ENCODE measurements around the gene MRFAP1L1.
"Not testable (repeated sequence)": the region's sequence is repeated elsewhere in the genome, so short reads cannot be mapped to it uniquely, and the experiment has no call there.

MRFAP1L1 gene

GRCh38 chr4:6686104-6686787 lies 23.4 kb downstream of the MRFAP1L1 start:
- DNase-seq: no peak

- no peak for DNase-seq
Measured at GRCh38 chr4:6684656-6685055, 25.0 kb downstream of the MRFAP1L1 start.

- no peak for DNase-seq
Measured at GRCh38 chr4:6682862-6683590, 26.6 kb downstream of the MRFAP1L1 start.

- no peak for DNase-seq
Measured at GRCh38 chr4:6681191-6681590, 28.5 kb downstream of the MRFAP1L1 start.

- DNase-seq: no peak
Measured at GRCh38 chr4:6680372-6681034, 29.2 kb downstream of the MRFAP1L1 start.

- DNase-seq: no peak
Measured at GRCh38 chr4:6676722-6677558, 32.7 kb downstream of the MRFAP1L1 start.

GRCh38 chr4:6674500-6675149 lies 35.0 kb downstream of the MRFAP1L1 start:
- peak; percentile 65 to 68 for DNase-seq

GRCh38 chr4:6673660-6674499 lies 35.8 kb downstream of the MRFAP1L1 start:
- peak; percentile 86 to 90 for DNase-seq

- peak in 1 of 2 experiments; percentile 34 for DNase-seq
Measured at GRCh38 chr4:6673191-6673659, 36.4 kb downstream of the MRFAP1L1 start.

- not testable (repeated sequence) for DNase-seq
Measured at GRCh38 chr4:6672541-6673190, 37.0 kb downstream of the MRFAP1L1 start.

GRCh38 chr4:6672131-6672530 lies 37.5 kb downstream of the MRFAP1L1 start:
- no peak for DNase-seq

- DNase-seq: no peak
Measured at GRCh38 chr4:6671648-6672047, 38.0 kb downstream of the MRFAP1L1 start.

- no peak for DNase-seq
Measured at GRCh38 chr4:6668391-6668790, 41.3 kb downstream of the MRFAP1L1 start.

GRCh38 chr4:6665320-6665654 lies 44.4 kb downstream of the MRFAP1L1 start:
- DNase-seq: no peak

- no peak for DNase-seq
Measured at GRCh38 chr4:6663596-6664393, 45.9 kb downstream of the MRFAP1L1 start.

- no peak for DNase-seq
Measured at GRCh38 chr4:6662591-6662990, 47.1 kb downstream of the MRFAP1L1 start.

- no peak for DNase-seq
Measured at GRCh38 chr4:6660430-6660829, 49.2 kb downstream of the MRFAP1L1 start.

GRCh38 chr4:6659897-6660296 lies 49.8 kb downstream of the MRFAP1L1 start:
- DNase-seq: no peak

- peak; percentile 49 to 52 for DNase-seq
Measured at GRCh38 chr4:6658597-6659075, 51.0 kb downstream of the MRFAP1L1 start.

GRCh38 chr4:6658209-6658595 lies 51.5 kb downstream of the MRFAP1L1 start:
- no peak for DNase-seq
